ENCODE measurements around the gene LYG1.

- TF ChIP-seq CTCF (IDR thresholded peaks at IDR 0.05) (no peak), POLR2A (IDR thresholded peaks at IDR 0.05) (no peak), EP300 (IDR thresholded peaks at IDR 0.05) (no peak)
Measured at GRCh38 chr2:99336804-99337112, 35.8 kb upstream of the LYG1 start.

All from upper lobe of left lung (tissue), 4 donors.